SK-N-MC (cell line): Measurements from ENCODE around the gene DGKI.

Experiments
- EZH2 ChIP-seq: fragments of 200-600 bp; sonication (generic); IDR thresholded peaks from one replicate; pipeline ENCODE4 v1.6.1; 2017; ENCODE audit warnings: antibody characterized with exemption
- FOXP2 ChIP-seq: optimal IDR thresholded peaks from 2 replicates; pipeline ENCODE3; 2011; ENCODE audit warnings: mild to moderate bottlenecking, moderate library complexity; ENCODE audit not compliant: insufficient read depth; ENCODE audit errors: extremely low read length, control extremely low read depth
- POLR2AphosphoS5 ChIP-seq: IDR thresholded peaks from 2 replicates; pipeline ENCODE4 v1.6.1; 2012; ENCODE audit warnings: mild to moderate bottlenecking, low read depth, low read length, borderline replicate concordance

- TF ChIP-seq POLR2AphosphoS5 (no peak), EZH2 (no peak), FOXP2 (no peak)
These were observed 456.7 kb downstream of the DGKI start for GRCh38 chr7:137390076-137390475.
